ENCODE measurements around the gene SLC25A27.

Gene SLC25A27

GRCh38 chr6:46651006-46651405 is 1.8 kb upstream of the SLC25A27 start:
- no peak for FAIRE-seq
- no peak for TF ChIP-seq CTCF (IDR thresholded peaks at IDR 0.05; ENCODE audit: insufficient read depth, missing control alignments)

GRCh38 chr6:46651816-46652215 is 959 bp upstream of the SLC25A27 start:
- no peak for TF ChIP-seq CTCF (IDR thresholded peaks at IDR 0.05; ENCODE audit: insufficient read depth, missing control alignments)
- FAIRE-seq: no peak
- no peak for DNase-seq (ENCODE audit: insufficient read length, low spot score)

More at GRCh38 chr6:46651006-46651405, 1.8 kb upstream of the SLC25A27 start:
- no peak for DNase-seq (ENCODE audit: insufficient read length, low spot score)

DNA sequence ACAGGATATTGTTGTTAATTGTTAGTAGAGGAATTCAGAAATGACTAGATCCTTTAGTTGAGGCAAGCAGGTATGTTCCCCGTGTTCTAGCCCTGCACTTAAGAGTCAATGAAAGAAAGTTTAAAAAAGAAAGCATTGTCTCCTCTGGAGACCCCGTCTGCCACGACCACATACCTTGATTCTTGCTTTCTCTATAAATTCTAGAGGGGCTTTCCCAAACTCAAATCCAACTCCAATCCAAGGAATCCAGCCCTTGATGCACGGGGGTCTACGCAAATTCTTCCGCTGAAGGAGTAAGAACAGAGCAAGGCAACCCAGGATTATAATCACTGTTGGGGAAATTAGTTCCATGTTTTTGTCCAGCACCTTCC is 558 bp upstream of the SLC25A27 start:
- DNase-seq (ENCODE audit: insufficient read length, low spot score): no peak
- TF ChIP-seq CTCF (IDR thresholded peaks at IDR 0.05; ENCODE audit: insufficient read depth, missing control alignments): no peak
- no peak for FAIRE-seq

GRCh38 chr6:46653439-46654195 is 842 bp downstream of the SLC25A27 start:
- FAIRE-seq: peak; percentile 11
- no peak for TF ChIP-seq CTCF (IDR thresholded peaks at IDR 0.05; ENCODE audit: insufficient read depth, missing control alignments)
- no peak for DNase-seq (ENCODE audit: insufficient read length, low spot score)

DNA sequence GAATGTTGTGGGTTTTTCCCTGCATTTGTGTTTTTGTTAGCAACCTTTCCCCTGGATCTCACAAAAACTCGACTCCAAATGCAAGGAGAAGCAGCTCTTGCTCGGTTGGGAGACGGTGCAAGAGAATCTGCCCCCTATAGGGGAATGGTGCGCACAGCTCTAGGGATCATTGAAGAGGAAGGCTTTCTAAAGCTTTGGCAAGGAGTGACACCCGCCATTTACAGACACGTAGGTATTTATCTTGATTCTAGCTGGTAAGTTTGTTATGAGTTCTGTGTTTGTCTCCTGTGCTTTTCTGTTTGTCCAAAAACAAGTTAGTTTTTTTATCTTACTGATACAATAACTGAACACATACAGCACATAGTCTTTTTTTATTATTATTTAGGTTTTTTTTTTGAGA is 3.0 kb downstream of the SLC25A27 start:
- FAIRE-seq (no peak), DNase-seq (ENCODE audit: insufficient read length, low spot score) (no peak)
- peak; percentile 45 for TF ChIP-seq CTCF (IDR thresholded peaks at IDR 0.05; ENCODE audit: insufficient read depth, missing control alignments)

- DNase-seq (ENCODE audit: insufficient read length, low spot score) (no peak), FAIRE-seq (no peak)
- no peak for TF ChIP-seq CTCF (IDR thresholded peaks at IDR 0.05; ENCODE audit: insufficient read depth, missing control alignments)
Measured at GRCh38 chr6:46657642-46658041, 4.9 kb downstream of the SLC25A27 start.

DNA sequence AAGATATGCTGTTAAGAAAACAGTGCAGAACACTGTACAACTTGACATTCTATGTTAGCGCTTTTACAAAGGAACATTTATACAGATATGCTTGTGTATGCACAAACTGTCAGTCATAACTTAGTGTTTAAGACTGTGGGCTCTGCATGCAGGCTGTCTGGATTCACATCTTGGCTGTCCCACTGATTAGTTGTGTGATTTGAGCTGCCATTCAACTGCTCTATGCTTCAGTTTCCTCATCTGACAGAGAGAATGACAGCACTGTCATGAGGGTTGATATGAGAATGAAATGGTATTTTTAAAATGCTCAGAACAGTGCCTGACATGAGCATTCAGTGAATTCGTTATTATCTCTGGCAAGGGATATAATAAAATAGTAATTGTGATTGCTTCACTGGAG is 8.7 kb downstream of the SLC25A27 start:
- DNase-seq (ENCODE audit: insufficient read length, low spot score): no peak
- no peak for FAIRE-seq
- TF ChIP-seq CTCF (IDR thresholded peaks at IDR 0.05; ENCODE audit: insufficient read depth, missing control alignments): no peak
